HG02973 (cell line): ENCODE results near the gene TANGO2.

ENCODE experiments used
- ATAC-seq: cut with Tn5 transposase; IDR thresholded peaks from one replicate; pipeline ENCODE4 v1.9.1; 2021; ENCODE audit warnings: moderate library complexity; ENCODE audit not compliant: unreplicated experiment

TANGO2 gene

DNA sequence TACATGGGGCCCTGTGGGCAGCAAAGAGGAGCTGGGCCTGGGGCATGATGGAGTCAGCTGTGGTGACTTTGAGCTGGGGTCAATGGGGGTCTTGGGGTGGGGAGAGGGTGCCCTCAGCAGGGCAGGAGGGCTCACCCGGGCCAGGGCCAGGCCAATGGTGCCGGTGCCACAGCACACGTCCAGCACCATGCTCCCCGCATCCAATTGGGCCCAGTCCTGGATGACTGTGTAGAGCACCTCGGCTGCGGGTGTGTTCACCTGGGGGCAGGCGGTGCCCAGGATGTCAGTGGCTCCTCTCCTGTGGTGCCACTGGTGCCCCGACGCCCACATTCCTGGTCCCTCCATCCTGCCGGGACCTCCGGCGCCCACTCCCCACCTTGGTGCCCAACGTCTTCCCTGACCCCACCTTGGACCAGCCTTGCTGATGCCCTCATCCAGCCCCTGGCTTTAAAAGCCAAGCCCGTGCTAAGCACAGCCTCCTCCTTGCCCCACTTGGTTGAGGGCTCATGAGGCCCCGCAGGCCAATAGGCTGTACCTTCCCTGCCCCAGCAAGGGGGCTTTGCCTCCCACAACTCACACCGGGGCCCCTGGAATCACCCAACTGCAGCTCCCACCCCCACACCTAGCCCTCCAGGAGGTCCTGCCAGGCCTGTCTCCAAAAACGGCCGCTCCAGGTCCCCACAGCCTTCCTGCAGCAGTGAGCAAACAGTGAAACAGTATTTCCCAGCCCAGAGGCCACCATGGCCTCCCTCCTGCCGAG is 92.8 kb downstream of the TANGO2 start:
- no peak for ATAC-seq

GRCh38 chr22:20114506-20115475 is 93.9 kb downstream of the TANGO2 start:
- no peak for ATAC-seq

- no peak for ATAC-seq
These were observed 94.9 kb downstream of the TANGO2 start, which contains the start of gene RANBP1 for GRCh38 chr22:20115691-20116375. Gene RANBP1, plus strand, starts transcription at chr22:20116104. Its CDS starts 81 bp downstream, at chr22:20116185.

DNA sequence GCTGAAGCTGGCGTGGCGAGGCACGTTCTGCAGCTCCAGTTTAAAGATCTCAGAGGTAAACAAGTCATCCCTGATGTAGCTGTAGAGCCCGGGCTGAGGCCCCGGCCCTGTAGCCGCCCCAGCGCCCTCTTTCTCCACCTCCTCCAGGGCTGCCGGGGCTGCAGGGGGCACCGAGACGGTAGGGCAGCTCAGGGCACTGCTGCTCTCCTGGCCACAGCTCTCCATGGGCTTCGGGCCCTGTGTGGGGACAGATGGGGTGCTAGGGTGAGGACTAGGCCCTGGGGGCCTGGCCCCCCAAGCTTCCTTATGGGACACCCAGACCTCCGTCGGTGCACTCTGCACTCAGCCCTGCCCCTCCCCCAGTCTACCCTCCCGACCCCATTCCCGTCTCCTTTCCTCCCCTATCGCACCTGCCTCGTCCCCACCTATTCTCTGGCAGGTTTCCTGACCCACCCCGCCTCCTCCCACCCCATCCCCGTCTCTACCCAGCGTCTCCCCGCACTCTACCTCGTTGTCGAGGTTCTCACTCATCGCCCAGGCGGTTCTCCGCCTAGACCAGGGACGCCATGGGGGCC is 95.6 kb downstream of the TANGO2 start:
- no peak for ATAC-seq
